Colonic mucosa (tissue), 4 donors: ENCODE results near the gene CAMSAP1. TPM values are rescaled to one million over a fixed set of nuclear protein-coding genes. Genes with fewer than 3 reads are reported as not detected.

Experiments
- DNase-seq: peaks from one replicate; pipeline ENCODE4 v3.0.0-alpha.2; 2020
- H3K27ac ChIP-seq: fragments of 200-600 bp; one replicate; pipeline ENCODE4 v1.8.0; 2021
- H3K27me3 ChIP-seq: fragments of 200-600 bp; one replicate; pipeline ENCODE4 v1.8.0; 2021
- H3K36me3 ChIP-seq: fragments of 200-600 bp; one replicate; pipeline ENCODE4 v1.8.0; 2021
- H3K4me1 ChIP-seq: fragments of 200-600 bp; one replicate; pipeline ENCODE4 v1.8.0; 2021; ENCODE audit warnings: mild to moderate bottlenecking
- H3K4me3 ChIP-seq: fragments of 200-600 bp; one replicate; pipeline ENCODE4 v1.8.0; 2021
- H3K9ac ChIP-seq, 2 donors: one replicate each; pipeline ENCODE4 v1.7.0; 2013; ENCODE audit warnings: control low read depth in 2 of 2, low read depth in 2 of 2, low read length in 2 of 2
- H3K9me3 ChIP-seq: fragments of 200-600 bp; one replicate; pipeline ENCODE4 v1.8.0; 2021
- intact Hi-C: fragments of 100-400 bp; cut with DNase I; formaldehyde crosslinking; loops from one replicate; pipeline ENCODE4 v1.14.1; 2022
- total RNA-seq, 2 donors: library from RNA; stranded (reverse); fragmentation: NEBNext Ultra II Directional in 1 of 2; extraction: Animal tissue kit (Norgen Biotek cat#: 25700) in 1 of 2; gene quantifications; one replicate each; pipeline ENCODE4 v1.2.1, GENCODE V29; 2021
- TF ChIP-seq, protein P1 (sequence below): fragments of 200-600 bp; IDR thresholded peaks from one replicate; pipeline ENCODE4 v1.8.0; 2022; ENCODE audit warnings: antibody characterized with exemption, mild to moderate bottlenecking
- donor health status: healthy.
- donor health status: DM: no; HTN: no; CAD: no.
- donor health status: DM: no; HTN: no; CAD: no.

CAMSAP1 gene
- total RNA-seq, 2 donors from 2014 or later = 14.0 to 14.4 TPM

DNA sequence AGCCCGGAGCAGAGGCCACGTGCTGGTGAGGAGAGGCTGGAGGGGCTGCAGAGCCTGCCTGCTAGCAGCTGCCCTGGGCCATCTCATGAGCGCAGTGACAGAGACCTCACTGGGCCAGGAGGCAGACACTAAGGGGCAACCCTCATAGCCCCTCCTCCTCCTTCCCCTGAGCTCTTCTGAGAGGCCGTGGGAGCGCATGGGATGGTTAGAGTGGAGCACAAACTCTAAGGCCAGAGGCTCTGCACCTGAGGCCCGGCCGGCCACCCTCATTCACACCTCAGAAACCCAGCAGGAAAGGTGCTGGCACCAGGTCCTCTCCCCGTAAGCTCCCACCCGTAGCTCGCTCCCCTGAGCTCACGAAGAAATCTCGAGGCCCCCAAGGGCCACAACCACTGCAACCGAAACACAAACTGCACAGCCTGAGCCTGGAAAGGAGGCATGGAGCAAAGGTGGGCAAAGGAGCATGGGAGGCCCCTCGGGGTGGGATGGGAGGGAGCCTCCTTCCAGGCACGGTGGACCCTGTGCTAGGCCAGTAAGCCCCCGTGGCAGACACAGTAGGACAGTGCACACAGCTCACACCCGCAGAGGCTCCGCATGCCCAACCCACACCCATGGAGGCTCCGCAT, 17.7 kb downstream of the CAMSAP1 start:
- Histone ChIP-seq H3K9ac (no peak overlapping the region), H3K27ac (no peak overlapping the region), H3K4me1 (no peaks in the 10 kb centered on the region), H3K4me3 (no peak overlapping the region), H3K36me3 (no peaks in the 10 kb centered on the region), H3K27me3 (no peaks in the 10 kb centered on the region), H3K9me3 (no peaks in the 10 kb centered on the region)
- intact Hi-C loops = no loop called here
- DNase-seq = no peak
- TF ChIP-seq, protein P1, sequence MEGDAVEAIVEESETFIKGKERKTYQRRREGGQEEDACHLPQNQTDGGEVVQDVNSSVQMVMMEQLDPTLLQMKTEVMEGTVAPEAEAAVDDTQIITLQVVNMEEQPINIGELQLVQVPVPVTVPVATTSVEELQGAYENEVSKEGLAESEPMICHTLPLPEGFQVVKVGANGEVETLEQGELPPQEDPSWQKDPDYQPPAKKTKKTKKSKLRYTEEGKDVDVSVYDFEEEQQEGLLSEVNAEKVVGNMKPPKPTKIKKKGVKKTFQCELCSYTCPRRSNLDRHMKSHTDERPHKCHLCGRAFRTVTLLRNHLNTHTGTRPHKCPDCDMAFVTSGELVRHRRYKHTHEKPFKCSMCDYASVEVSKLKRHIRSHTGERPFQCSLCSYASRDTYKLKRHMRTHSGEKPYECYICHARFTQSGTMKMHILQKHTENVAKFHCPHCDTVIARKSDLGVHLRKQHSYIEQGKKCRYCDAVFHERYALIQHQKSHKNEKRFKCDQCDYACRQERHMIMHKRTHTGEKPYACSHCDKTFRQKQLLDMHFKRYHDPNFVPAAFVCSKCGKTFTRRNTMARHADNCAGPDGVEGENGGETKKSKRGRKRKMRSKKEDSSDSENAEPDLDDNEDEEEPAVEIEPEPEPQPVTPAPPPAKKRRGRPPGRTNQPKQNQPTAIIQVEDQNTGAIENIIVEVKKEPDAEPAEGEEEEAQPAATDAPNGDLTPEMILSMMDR = no peak

GRCh38 chr9:135888766-135889394, 18.5 kb downstream of the CAMSAP1 start:
- Histone ChIP-seq H3K27ac (no peak overlapping the region), H3K4me3 (no peak overlapping the region), H3K27me3 (no peaks in the 10 kb centered on the region), H3K9me3 (no peaks in the 10 kb centered on the region), H3K4me1 (no peaks in the 10 kb centered on the region), H3K36me3 (no peaks in the 10 kb centered on the region), H3K9ac (no peak overlapping the region)
- no peak for DNase-seq
- intact Hi-C loops = no loop called here
- TF ChIP-seq, protein P1 = no peak

- no peak overlapping the region for H3K4me3 ChIP-seq
- no peak overlapping the region for H3K27ac ChIP-seq
- H3K9ac ChIP-seq = no peak overlapping the region
- H3K9me3 ChIP-seq = no peaks in the 10 kb centered on the region
- intact Hi-C loops = no loop called here
- TF ChIP-seq, protein P1 = no peak
- no peaks in the 10 kb centered on the region for H3K36me3 ChIP-seq
- H3K4me1 ChIP-seq = no peaks in the 10 kb centered on the region
- H3K27me3 ChIP-seq = no peaks in the 10 kb centered on the region
- DNase-seq = no peak
Observed at GRCh38 chr9:135888126-135888765, 19.1 kb downstream of the CAMSAP1 start.

- Histone ChIP-seq H3K4me3 (no peak overlapping the region), H3K9ac (no peak overlapping the region), H3K27ac (no peak overlapping the region), H3K27me3 (no peaks in the 10 kb centered on the region), H3K4me1 (no peaks in the 10 kb centered on the region), H3K9me3 (no peaks in the 10 kb centered on the region), H3K36me3 (no peaks in the 10 kb centered on the region)
- intact Hi-C loops = no loop called here
- TF ChIP-seq, protein P1 = no peak
- DNase-seq = no peak
Observed at GRCh38 chr9:135887585-135888050, 19.7 kb downstream of the CAMSAP1 start.

DNA sequence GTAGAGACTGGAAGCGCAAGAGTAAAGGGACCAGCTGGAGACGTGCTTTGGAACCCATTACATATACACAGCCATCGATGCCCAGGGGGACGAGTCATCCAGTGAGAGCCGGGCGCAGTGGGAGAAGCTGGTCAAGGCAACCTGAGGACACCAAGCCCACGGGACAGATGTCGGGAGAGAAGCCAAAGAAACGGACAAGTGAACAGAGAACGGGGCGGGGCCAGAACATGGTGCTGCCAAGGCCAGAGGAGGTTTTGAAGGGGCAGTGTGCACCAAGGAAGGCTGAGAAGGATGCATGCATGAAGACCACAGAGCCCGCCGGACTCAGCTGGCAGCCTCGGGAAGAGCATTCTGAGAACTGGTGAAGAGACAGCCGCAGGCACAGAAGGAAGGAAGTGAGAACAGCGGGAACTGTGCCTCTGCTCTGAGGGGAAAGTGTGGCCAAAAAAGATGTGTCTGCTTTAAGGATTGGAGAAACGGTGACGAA, 20.3 kb downstream of the CAMSAP1 start:
- DNase-seq = no peak
- H3K4me3 ChIP-seq = no peak overlapping the region
- H3K27me3 ChIP-seq = no peaks in the 10 kb centered on the region
- no peak overlapping the region for H3K27ac ChIP-seq
- intact Hi-C loops = no loop called here
- TF ChIP-seq, protein P1 = no peak
- no peaks in the 10 kb centered on the region for H3K4me1 ChIP-seq
- no peak overlapping the region for H3K9ac ChIP-seq
- no peaks in the 10 kb centered on the region for H3K36me3 ChIP-seq
- H3K9me3 ChIP-seq = no peaks in the 10 kb centered on the region
